ENCODE results near the gene MBD6. TPM values are rescaled to one million over a fixed set of nuclear protein-coding genes. Genes with fewer than 3 reads are reported as not detected.

MBD6 gene
- total and polyA plus RNA-seq, 2 donors from 2014 or later, result 38.4 to 118 TPM

- Histone ChIP-seq H3K4me1 (ENCODE audit: control insufficient read depth in 2 of 3, insufficient read depth in 2 of 3, low read depth in 1 of 3, low read length in 3 of 3) (peaks cover under 1 to 17% (median 12%) of the 10 kb centered on the region in 3 donors), H3K27ac (ENCODE audit: low read depth in 2 of 2, low read length in 2 of 2) (no peak overlapping the region), H3K36me3 (ENCODE audit: control insufficient read depth in 2 of 3, insufficient read depth in 3 of 3, low read length in 3 of 3) (peaks cover 7 to 57% (median 19%) of the 10 kb centered on the region in 3 donors), H3K9me3 (ENCODE audit: control insufficient read depth in 2 of 3, insufficient read depth in 1 of 3, low read length in 3 of 3) (no peaks in the 10 kb centered on the region), H3K9ac (ENCODE audit: low read length in 3 of 3) (no peak overlapping the region), H3K4me3 (ENCODE audit: low read length in 3 of 3) (no peak overlapping the region), H3K27me3 (ENCODE audit: control insufficient read depth, insufficient read depth, low read length) (no peaks in the 10 kb centered on the region)
- FAIRE-seq (no peak), DNase-seq (no peak)
- TF ChIP-seq, protein P1, sequence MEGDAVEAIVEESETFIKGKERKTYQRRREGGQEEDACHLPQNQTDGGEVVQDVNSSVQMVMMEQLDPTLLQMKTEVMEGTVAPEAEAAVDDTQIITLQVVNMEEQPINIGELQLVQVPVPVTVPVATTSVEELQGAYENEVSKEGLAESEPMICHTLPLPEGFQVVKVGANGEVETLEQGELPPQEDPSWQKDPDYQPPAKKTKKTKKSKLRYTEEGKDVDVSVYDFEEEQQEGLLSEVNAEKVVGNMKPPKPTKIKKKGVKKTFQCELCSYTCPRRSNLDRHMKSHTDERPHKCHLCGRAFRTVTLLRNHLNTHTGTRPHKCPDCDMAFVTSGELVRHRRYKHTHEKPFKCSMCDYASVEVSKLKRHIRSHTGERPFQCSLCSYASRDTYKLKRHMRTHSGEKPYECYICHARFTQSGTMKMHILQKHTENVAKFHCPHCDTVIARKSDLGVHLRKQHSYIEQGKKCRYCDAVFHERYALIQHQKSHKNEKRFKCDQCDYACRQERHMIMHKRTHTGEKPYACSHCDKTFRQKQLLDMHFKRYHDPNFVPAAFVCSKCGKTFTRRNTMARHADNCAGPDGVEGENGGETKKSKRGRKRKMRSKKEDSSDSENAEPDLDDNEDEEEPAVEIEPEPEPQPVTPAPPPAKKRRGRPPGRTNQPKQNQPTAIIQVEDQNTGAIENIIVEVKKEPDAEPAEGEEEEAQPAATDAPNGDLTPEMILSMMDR (IDR thresholded peaks at IDR 0.05; ENCODE audit: borderline replicate concordance, extremely low read depth, insufficient read depth), result no peak
- intact Hi-C loops (cut with DNase I), result no loop called here
These were observed 4.6 kb downstream of the MBD6 start for GRCh38 chr12:57527184-57527583.

GRCh38 chr12:57528176-57528575, 5.6 kb downstream of the MBD6 start:
- H3K4me3 ChIP-seq (ENCODE audit: low read length in 3 of 3), result no peak overlapping the region
- H3K4me1 ChIP-seq (ENCODE audit: control insufficient read depth in 2 of 3, insufficient read depth in 2 of 3, low read depth in 1 of 3, low read length in 3 of 3), result peaks cover 0 to 16% (median 11%) of the 10 kb centered on the region in 3 donors
- intact Hi-C loops (cut with DNase I), result no loop called here
- DNase-seq (no peak), FAIRE-seq (no peak)
- H3K9ac ChIP-seq (ENCODE audit: low read length in 3 of 3), result no peak overlapping the region
- H3K9me3 ChIP-seq (ENCODE audit: control insufficient read depth in 2 of 3, insufficient read depth in 1 of 3, low read length in 3 of 3), result no peaks in the 10 kb centered on the region
- H3K27me3 ChIP-seq (ENCODE audit: control insufficient read depth, insufficient read depth, low read length), result no peaks in the 10 kb centered on the region
- peaks cover 14 to 66% (median 27%) of the 10 kb centered on the region in 3 donors for H3K36me3 ChIP-seq (ENCODE audit: control insufficient read depth in 2 of 3, insufficient read depth in 3 of 3, low read length in 3 of 3)
- H3K27ac ChIP-seq (ENCODE audit: low read depth in 2 of 2, low read length in 2 of 2), result no peak overlapping the region
- TF ChIP-seq, protein P1 (IDR thresholded peaks at IDR 0.05; ENCODE audit: borderline replicate concordance, extremely low read depth, insufficient read depth), result no peak

GRCh38 chr12:57528831-57529555, 6.4 kb downstream of the MBD6 start:
- intact Hi-C loops (cut with DNase I), result no loop called here
- TF ChIP-seq, protein P1 (IDR thresholded peaks at IDR 0.05; ENCODE audit: borderline replicate concordance, extremely low read depth, insufficient read depth), result no peak
- no peak overlapping the region for H3K9ac ChIP-seq (ENCODE audit: low read length in 3 of 3)
- peaks cover 14 to 74% (median 32%) of the 10 kb centered on the region in 3 donors for H3K36me3 ChIP-seq (ENCODE audit: control insufficient read depth in 2 of 3, insufficient read depth in 3 of 3, low read length in 3 of 3)
- FAIRE-seq (no peak), DNase-seq (no peak)
- no peak overlapping the region for H3K4me3 ChIP-seq (ENCODE audit: low read length in 3 of 3)
- H3K27me3 ChIP-seq (ENCODE audit: control insufficient read depth, insufficient read depth, low read length), result no peaks in the 10 kb centered on the region
- no peak overlapping the region for H3K27ac ChIP-seq (ENCODE audit: low read depth in 2 of 2, low read length in 2 of 2)
- peaks cover 0 to 11% (median 5%) of the 10 kb centered on the region in 3 donors for H3K4me1 ChIP-seq (ENCODE audit: control insufficient read depth in 2 of 3, insufficient read depth in 2 of 3, low read depth in 1 of 3, low read length in 3 of 3)
- H3K9me3 ChIP-seq (ENCODE audit: control insufficient read depth in 2 of 3, insufficient read depth in 1 of 3, low read length in 3 of 3), result no peaks in the 10 kb centered on the region
